ENCODE results near the gene SPEN.
A peak's percentile ranks its signal among the peaks of the same experiment; 100 is the strongest.

SPEN gene

DNA sequence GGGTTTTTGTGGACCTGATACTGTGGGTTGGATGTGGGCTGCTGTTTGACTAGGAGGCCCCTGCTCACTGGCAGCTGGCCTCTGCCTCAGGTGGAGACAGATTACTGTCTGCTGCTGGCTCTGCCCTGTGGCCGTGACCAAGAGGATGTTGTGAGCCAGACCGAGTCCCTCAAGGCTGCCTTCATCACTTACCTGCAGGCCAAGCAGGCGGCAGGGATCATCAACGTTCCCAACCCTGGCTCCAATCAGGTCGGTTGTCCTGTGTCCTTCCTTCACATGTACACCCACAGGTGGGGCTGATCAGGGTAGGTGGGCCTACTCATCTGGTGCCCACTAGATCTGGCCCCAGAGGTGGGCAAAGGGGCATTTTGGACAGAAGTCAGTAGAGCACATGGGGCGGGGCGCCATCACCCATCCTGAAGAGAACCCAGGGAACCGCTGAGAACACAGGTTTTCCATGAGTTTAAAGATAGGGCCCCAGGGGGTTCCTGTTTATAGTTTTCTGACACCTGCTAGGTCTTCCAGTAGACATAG, 91.2 kb downstream of the SPEN start:
- Mint-ChIP-seq H3K4me1 (ENCODE audit: low read depth) (peaks cover 13% of the 10 kb centered on the region), H3K9me3 (no peaks in the 10 kb centered on the region), H3K27ac (peak overlapping the region; percentile 84), H3K27me3 (no peaks in the 10 kb centered on the region), H3K4me3 (no peak overlapping the region), H3K36me3 (ENCODE audit: low read depth) (peaks cover 99% of the 10 kb centered on the region)
- DNase-seq, result peak; percentile 35

DNA sequence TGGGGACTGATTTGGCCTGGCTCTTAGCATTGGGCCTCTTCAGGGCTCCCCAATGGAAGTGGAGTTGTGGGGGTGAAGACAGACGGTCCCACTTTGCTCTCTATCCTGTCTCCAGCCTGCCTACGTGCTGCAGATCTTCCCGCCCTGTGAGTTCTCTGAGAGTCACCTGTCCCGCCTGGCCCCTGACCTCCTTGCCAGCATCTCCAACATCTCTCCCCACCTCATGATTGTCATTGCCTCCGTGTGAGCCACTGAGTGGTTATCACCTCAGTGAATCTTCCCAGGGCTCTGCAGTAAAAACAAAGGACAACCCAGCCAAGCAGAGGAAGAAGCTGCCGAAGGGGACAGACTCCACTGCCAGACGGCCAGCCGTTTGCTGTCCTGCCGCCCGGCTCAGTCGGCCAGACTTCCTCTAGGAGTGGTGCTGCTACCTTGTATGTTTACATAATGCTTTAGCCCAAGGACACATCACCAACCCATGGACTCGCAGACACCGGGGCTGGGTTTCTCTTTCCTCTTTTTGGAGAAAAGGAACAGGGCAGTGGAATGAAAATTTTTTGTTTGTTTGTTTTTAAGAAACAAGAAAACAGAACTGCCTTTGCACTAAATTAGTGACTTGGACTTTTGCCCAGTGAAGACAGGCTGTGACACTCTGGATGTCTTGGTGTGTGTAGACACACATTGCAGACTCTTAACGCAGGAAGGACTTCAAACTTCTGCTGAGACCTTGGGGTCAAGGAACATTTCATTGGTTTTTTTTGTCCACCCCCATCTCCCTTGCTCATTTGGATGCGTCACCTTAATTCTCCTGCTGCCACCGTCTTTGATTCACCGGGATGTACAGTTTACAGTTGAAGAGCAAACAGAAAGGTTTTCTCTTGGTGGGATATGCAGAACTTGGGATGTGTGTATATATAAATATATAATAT, 91.9 kb downstream of the SPEN start:
- no peak overlapping the region for H3K4me3 Mint-ChIP-seq
- peaks cover 13% of the 10 kb centered on the region for H3K4me1 Mint-ChIP-seq (ENCODE audit: low read depth)
- peak overlapping the region; percentile 84 for H3K27ac Mint-ChIP-seq
- no peaks in the 10 kb centered on the region for H3K9me3 Mint-ChIP-seq
- DNase-seq, result peak; percentile 30
- H3K27me3 Mint-ChIP-seq, result no peaks in the 10 kb centered on the region
- H3K36me3 Mint-ChIP-seq (ENCODE audit: low read depth), result peaks cover 94% of the 10 kb centered on the region

DNA sequence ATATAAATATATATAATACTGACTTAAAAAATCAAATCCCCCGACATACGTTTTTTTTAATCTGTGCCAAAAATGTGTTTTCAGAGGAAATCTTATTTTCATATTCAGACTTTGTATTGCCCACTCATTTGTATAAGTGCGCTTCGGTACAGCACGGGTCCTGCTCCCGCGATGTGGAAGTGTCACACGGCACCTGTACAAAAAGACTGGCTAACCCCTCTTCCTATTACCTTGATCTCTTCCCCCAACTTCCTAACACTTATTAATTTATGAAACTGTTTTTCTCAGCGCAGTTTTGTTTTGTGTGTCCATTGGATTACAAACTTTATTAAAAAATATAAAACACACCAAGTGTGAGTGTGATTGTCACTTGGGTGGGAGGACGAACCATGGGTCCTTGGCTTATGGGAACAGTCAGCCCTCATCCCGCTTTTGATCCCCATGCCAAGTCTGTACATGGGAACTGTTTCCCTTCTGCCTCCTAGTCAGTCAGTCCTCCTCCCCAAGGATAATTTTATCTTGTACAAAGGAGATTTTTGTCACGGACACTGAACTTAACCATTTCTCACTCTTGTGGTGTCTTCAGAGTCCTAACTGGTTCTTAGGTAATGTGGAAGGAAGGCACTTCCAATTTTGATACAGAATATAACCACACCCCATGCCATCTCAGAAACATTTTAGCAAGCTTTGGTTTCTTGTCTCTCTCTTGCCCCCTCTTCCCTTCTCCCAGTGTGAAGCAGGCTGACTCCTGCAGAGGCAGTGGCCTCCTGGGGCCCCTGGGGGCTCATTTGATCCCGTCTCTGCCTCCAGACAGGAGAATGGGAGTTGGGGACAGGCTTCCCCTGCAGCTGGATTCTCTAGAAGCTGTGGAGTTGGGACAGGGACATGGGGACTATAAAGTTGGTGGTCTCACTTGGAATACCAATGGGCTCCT, 92.9 kb downstream of the SPEN start:
- peak overlapping the region; percentile 79 for H3K27ac Mint-ChIP-seq

DNA sequence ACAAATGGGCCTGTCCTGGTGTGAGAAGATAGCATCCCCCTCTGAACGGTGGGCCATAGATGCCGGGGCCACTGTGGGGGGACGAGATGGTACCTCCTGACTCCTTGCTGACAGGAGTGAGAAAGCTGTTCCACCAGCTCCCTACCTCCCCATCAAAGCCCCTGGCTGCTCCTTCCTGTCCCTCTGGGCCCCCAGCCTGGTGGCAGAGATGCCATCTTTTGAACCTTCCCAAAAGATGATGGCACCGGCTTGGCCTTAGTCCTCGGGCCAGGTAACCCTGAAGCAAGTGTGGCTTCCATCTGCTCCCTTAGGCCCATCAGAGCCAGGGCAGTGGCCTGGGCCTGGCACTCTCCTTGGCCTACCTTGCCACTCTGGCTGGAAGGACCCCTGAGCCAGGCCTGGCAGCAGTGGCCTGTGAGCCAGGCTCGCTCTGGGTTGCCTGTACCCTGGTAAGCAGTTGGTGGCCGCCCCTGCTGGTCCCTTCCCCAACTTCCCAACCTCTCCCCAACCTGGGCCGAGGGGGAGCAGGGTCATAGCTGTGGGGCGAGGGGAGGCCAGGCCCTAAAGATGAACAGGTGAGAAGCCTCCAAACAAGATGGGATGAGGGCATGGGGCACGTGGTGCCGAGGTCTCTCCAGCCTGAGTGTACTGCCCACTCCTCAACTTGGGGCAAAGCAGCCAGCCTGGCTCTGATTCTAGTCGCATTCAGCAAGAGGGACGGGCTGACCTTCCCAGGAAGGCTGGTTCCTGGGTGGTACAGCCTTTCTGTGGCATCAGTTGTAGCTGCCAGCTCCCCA, 93.7 kb downstream of the SPEN start:
- H3K9me3 Mint-ChIP-seq, result no peaks in the 10 kb centered on the region
- peaks cover 15% of the 10 kb centered on the region for H3K4me1 Mint-ChIP-seq (ENCODE audit: low read depth)
- peaks cover 90% of the 10 kb centered on the region for H3K36me3 Mint-ChIP-seq (ENCODE audit: low read depth)
- peak overlapping the region; percentile 79 for H3K27ac Mint-ChIP-seq
- DNase-seq, result peak; percentile 40
- no peak overlapping the region for H3K4me3 Mint-ChIP-seq
- no peaks in the 10 kb centered on the region for H3K27me3 Mint-ChIP-seq

More for the DNA sequence above, 92.9 kb downstream of the SPEN start:
- no peak for DNase-seq
- Mint-ChIP-seq H3K36me3 (ENCODE audit: low read depth) (peaks cover 94% of the 10 kb centered on the region), H3K4me3 (no peak overlapping the region), H3K4me1 (ENCODE audit: low read depth) (peaks cover 13% of the 10 kb centered on the region), H3K27me3 (no peaks in the 10 kb centered on the region), H3K9me3 (no peaks in the 10 kb centered on the region)

DNA sequence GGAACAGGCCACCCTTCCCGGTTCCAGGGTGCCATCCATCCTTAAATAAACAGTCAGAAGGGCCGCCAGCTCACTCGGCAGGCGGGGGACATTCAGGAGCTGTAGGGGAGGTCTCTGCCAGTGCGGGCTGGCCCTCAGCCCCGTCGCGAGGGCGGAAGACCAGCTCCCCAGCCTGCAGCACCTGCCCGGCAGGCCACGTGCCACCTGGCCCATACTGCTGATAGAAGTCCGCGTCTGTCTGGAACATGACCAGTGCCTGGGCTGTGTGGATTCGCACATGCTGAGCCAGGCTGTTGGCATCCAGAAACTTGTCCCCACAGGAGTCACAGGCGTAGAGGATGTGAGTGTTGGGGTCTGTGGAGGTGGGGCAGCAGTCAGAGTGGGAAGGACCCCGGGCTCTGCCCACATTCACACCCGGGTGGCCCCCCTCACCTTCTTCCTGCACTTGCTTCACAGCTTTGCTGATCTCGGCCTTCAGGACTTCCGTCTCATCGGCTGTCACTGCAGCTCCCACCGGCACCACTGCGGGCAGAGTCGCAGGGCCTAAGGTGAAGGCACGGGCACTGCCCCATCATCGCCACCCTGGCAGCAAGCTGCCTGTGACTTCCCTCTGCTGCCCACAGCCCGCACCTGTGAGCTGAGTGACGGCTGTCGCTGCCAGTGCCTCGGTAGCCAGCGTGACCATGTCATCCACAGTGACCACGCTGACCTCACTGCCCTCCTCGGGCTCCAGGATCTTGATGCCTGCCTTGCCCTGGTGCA, 94.6 kb downstream of the SPEN start:
- Mint-ChIP-seq H3K36me3 (ENCODE audit: low read depth) (peaks cover 90% of the 10 kb centered on the region), H3K4me1 (ENCODE audit: low read depth) (peaks cover 22% of the 10 kb centered on the region), H3K27ac (peak overlapping the region; percentile 79), H3K4me3 (no peak overlapping the region), H3K9me3 (no peaks in the 10 kb centered on the region), H3K27me3 (no peaks in the 10 kb centered on the region)
- peak; percentile 38 for DNase-seq

DNA sequence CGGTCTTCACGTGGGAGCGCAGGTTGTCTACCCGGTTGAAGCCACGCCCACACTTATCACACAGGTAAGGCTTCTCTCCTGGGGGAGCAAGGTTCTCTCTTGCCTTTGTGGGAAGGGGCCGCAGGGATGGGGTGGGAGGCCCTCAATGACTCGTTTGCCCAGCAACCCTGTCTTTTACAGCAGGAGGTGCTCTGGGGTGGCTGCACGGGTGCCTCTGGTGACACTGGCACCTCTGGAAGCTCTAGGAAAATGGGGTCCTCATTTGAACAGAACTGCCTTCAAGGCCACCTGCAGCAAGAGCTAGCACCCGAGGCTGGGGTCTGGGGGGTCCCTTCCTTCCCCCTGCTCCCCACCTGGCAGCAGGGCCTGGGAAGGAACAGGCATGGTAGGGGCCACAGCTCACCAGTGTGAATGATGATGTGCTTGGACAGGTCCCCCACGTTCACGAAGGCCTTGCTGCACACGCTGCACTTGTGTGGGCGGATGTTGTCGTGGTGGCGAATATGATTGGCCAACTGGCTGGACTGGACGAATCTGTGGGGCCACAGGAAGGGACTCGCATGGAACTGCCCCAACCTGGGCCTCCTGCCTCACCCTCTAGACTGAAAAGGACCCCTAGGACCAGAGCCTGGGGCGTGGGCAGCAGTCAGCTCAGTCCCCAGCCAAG, 95.3 kb downstream of the SPEN start:
- H3K9me3 Mint-ChIP-seq, result no peaks in the 10 kb centered on the region
- peaks cover 90% of the 10 kb centered on the region for H3K36me3 Mint-ChIP-seq (ENCODE audit: low read depth)
- H3K27ac Mint-ChIP-seq, result peak overlapping the region; percentile 76
- H3K27me3 Mint-ChIP-seq, result no peaks in the 10 kb centered on the region
- peaks cover 24% of the 10 kb centered on the region for H3K4me1 Mint-ChIP-seq (ENCODE audit: low read depth)
- DNase-seq, result peak; percentile 30
- no peak overlapping the region for H3K4me3 Mint-ChIP-seq

DNA sequence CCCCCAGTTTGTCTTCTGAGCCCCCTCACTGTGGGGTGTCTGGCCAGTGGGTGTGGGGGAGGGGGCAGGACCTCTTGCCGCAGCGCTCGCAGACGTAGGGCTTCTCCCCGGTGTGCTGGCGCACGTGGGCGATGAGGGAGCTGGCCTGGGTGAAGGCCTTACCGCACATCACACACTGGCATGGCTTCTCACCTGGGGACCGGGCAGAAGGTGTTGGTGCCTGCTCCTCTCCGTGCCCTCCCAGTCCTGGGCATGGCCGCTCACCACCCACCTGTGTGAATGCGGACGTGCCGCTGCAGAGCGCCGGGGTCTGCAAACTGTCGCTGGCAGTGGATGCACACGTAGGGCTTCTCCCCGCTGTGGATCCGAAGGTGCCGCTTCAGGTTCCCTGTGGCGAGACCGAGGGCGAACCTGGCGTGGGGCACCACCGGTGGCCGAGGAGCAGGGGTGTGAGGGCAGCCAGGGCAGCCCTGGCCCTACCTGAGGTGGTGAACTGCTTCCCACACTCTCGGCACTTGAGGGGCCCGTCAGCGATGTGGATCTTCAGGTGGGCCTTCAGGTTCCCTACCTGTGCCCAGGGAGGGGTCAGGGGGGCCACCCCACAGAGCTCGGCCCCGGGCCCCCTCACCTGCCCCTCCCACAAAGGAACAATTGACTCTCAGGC, 96.0 kb downstream of the SPEN start:
- no peak overlapping the region for H3K4me3 Mint-ChIP-seq
- H3K27me3 Mint-ChIP-seq, result no peaks in the 10 kb centered on the region
- H3K36me3 Mint-ChIP-seq (ENCODE audit: low read depth), result peaks cover 90% of the 10 kb centered on the region
- H3K27ac Mint-ChIP-seq, result no peak overlapping the region
- peaks cover 25% of the 10 kb centered on the region for H3K4me1 Mint-ChIP-seq (ENCODE audit: low read depth)
- H3K9me3 Mint-ChIP-seq, result no peaks in the 10 kb centered on the region
- peak; percentile 28 for DNase-seq

DNA sequence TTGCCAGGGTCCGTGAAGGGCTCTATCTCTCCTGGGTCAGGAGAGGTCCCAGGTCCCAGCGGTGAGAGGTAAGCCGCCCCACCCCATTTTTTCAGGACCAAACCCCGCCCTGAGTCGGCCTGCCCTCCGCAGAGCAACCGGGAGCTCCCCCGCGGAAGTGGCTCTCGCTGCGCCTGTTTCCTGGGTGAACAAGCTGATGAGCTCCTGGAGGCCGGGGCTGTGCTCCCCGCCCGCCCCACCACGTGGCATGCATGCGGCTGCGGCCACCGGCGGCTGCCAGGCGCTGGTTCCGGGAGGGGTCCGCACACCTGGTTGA, 96.4 kb downstream of the SPEN start:
- peaks cover 28% of the 10 kb centered on the region for H3K4me1 Mint-ChIP-seq (ENCODE audit: low read depth)
- H3K27me3 Mint-ChIP-seq, result no peaks in the 10 kb centered on the region
- H3K27ac Mint-ChIP-seq, result no peak overlapping the region
- no peak overlapping the region for H3K4me3 Mint-ChIP-seq
- H3K36me3 Mint-ChIP-seq (ENCODE audit: low read depth), result peaks cover 90% of the 10 kb centered on the region
- no peaks in the 10 kb centered on the region for H3K9me3 Mint-ChIP-seq
- DNase-seq, result peak; percentile 30

DNA sequence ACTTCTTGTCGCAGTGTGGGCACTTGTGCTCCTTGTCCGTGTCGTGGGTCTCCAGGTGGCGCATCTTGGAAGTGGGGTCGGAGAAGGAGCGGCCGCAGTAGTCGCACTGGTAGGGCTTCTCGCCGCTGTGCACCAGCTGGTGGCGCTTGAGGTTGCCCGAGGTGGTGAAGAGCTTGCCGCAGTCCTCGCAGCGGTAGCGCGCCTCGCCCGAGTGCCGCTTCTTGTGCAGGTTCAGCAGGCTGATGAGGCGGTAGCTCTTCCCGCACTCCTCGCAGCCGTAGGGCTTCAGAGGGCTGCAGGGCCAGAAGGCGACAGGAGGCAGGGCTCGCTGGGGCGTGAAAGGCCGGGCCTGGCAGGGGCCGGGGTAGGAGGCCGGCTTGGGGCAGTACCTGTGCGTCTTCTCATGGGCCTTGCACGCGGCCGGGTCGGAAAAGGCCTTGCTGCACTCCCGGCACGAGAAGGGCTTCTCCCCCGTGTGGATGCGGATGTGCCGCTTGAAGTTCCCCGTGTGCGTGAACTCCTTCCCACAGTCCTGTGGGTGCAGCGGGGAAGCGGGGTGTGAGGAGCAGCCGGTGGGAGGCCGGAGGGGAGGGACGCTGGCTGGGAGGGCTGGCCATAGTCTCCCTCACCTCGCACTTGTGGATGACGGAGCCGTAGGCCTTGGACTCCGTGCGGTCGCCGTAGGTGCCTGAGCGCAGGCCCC, 97.0 kb downstream of the SPEN start:
- Mint-ChIP-seq H3K9me3 (no peaks in the 10 kb centered on the region), H3K36me3 (ENCODE audit: low read depth) (peaks cover 90% of the 10 kb centered on the region), H3K27me3 (no peaks in the 10 kb centered on the region), H3K4me1 (ENCODE audit: low read depth) (peaks cover 33% of the 10 kb centered on the region), H3K27ac (no peak overlapping the region), H3K4me3 (no peak overlapping the region)
- DNase-seq, result peak; percentile 30

DNA sequence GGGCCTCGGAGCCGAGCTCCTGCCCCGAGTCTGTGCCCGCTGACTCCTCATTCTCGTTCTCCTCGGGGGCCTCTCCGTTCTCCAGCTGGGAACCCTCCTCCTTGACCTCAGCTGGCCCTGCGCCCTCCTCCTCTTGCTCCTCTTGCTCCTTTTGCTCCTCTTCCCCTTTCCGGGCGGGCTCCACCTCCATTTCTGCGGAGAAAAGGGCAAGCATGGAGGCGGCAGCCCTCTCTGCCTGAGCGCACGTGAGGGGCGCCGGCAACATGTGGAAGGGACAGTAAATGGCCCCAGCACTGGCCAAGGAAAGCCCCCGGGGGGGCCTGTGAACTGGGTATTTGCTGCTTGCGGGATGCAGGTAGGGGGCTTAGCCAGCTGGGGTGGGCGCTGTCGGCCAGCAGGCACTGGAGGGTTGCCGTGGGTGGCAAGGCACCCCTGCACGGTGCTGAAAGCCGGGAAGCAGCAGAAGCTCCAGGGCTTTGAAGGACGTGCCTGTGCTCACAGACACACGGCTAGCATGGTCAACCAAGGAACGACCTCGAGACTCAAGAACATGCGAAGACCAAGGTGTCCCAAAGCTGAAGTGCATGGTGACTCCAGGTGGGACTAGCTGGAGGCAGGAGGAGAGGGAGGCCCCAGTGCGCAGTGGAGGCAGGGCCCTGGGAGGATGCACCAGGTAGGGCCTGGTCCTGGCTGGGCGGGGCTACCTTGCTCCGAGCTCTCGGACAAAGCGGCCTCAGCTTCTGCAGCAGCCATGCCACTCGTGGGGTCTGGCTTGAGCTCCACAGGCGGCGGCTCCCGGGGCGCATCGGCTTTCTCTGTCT, 97.7 kb downstream of the SPEN start:
- Mint-ChIP-seq H3K36me3 (ENCODE audit: low read depth) (peaks cover 88% of the 10 kb centered on the region), H3K27ac (peak overlapping the region; percentile 44), H3K27me3 (no peaks in the 10 kb centered on the region), H3K9me3 (no peaks in the 10 kb centered on the region), H3K4me1 (ENCODE audit: low read depth) (peaks cover 41% of the 10 kb centered on the region), H3K4me3 (no peak overlapping the region)
- peak; percentile 30 for DNase-seq

DNA sequence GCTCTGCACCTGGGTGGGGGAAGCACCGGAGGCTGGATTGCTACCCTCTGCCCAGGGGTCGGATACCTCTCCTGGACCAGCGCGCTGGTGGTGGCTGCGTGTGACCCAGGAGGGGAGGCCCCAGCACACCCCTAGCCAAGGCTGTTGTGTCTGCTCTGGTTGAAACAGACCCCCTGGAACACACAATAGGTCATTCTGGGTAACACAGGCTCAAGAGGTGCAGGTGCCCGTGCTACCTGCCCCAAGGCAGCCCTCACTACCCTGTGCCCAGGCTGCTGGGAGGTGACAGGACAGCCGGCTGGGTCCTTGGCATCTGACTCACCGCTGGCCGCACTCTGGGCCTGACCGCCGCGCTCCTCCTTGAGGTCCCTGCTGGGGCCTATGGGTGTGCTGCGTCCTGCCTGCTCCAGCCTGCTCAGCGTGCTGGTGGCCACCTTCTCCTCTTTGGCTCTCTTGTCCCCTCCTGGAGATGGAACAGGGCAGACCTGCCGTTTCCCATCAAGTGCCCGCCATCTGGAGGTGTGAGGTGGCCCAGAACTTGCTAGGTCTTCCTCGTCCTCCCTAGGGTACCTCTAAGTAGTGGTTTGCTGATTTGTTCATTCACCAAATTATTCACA, 98.4 kb downstream of the SPEN start:
- H3K9me3 Mint-ChIP-seq, result no peaks in the 10 kb centered on the region
- peaks cover 87% of the 10 kb centered on the region for H3K36me3 Mint-ChIP-seq (ENCODE audit: low read depth)
- DNase-seq, result peak; percentile 28
- H3K4me1 Mint-ChIP-seq (ENCODE audit: low read depth), result peaks cover 48% of the 10 kb centered on the region
- no peaks in the 10 kb centered on the region for H3K27me3 Mint-ChIP-seq
- H3K27ac Mint-ChIP-seq, result peak overlapping the region; percentile 63
- H3K4me3 Mint-ChIP-seq, result no peak overlapping the region
